GM12878 (cell line): ENCODE data around the gene C19orf44.

ENCODE experiments used
- CTCF ChIP-seq, 3 experiments: IDR thresholded peaks in 2 of 3; conservative IDR thresholded peaks in 1 of 3; 2 replicates each; pipeline ENCODE4 v1.5.1; 2011; ENCODE audit warnings: low read depth in 3 of 3, low read length in 3 of 3, mild to moderate bottlenecking in 3 of 3, control low read depth in 2 of 3, moderate library complexity in 2 of 3, inconsistent platforms in 1 of 3, mixed read lengths in 1 of 3; ENCODE audit not compliant: control insufficient read depth in 2 of 3, insufficient read depth in 1 of 3; ENCODE audit errors: extremely low read depth in 1 of 3
- POLR2AphosphoS5 ChIP-seq: IDR thresholded peaks from 2 replicates; pipeline ENCODE4 v1.6.1; 2011; ENCODE audit warnings: mild to moderate bottlenecking, low read length, inconsistent platforms
- RAD21 ChIP-seq: IDR thresholded peaks from 2 replicates; pipeline ENCODE4 v1.6.1; 2011; ENCODE audit warnings: mild to moderate bottlenecking, low read depth, low read length, moderate library complexity; ENCODE audit not compliant: insufficient read depth
- RCOR1 ChIP-seq: conservative IDR thresholded peaks from 2 replicates; pipeline ENCODE4 v1.6.1; 2012; ENCODE audit warnings: low read depth, low read length, improper control_type of control experiment
- REST ChIP-seq: IDR thresholded peaks from 2 replicates; pipeline ENCODE4 v1.6.1; 2012; ENCODE audit warnings: mild to moderate bottlenecking, low read depth, low read length
- SMC3 ChIP-seq: IDR thresholded peaks from 2 replicates; pipeline ENCODE4 v1.6.1; 2011; ENCODE audit warnings: low read length, improper control_type of control experiment, borderline replicate concordance
- SP1 ChIP-seq: IDR thresholded peaks from one replicate; pipeline ENCODE4 v1.6.1; 2011; ENCODE audit warnings: low read depth, low read length
- STAT3 ChIP-seq: IDR thresholded peaks from 2 replicates; pipeline ENCODE4 v1.6.1; 2011; ENCODE audit warnings: low read depth, low read length, improper control_type of control experiment
- TAF1 ChIP-seq: IDR thresholded peaks from 2 replicates; pipeline ENCODE4 v1.6.1; 2011; ENCODE audit warnings: mild to moderate bottlenecking, low read depth, low read length, borderline replicate concordance
- TCF12 ChIP-seq: IDR thresholded peaks from 2 replicates; pipeline ENCODE4 v1.6.1; 2011; ENCODE audit warnings: low read depth, mild to moderate bottlenecking, low read length
- TF ChIP-seq, protein P1 (sequence below): IDR thresholded peaks from 2 replicates; pipeline ENCODE4 v1.6.1; 2011; ENCODE audit warnings: low read depth, low read length, improper control_type of control experiment, borderline replicate concordance
- TF ChIP-seq, protein P2 (sequence below): IDR thresholded peaks from 2 replicates; pipeline ENCODE4 v1.6.1; 2011; ENCODE audit warnings: low read depth, mild to moderate bottlenecking, low read length, moderate library complexity, borderline replicate concordance; ENCODE audit errors: extremely low read depth
- TF ChIP-seq, protein P3 (sequence below): IDR thresholded peaks from 2 replicates; pipeline ENCODE4 v1.6.1; 2012; ENCODE audit warnings: low read depth, low read length, improper control_type of control experiment

GRCh38 chr19:16540948-16541347 is 44.8 kb downstream of the C19orf44 start:
- TF ChIP-seq CTCF (IDR thresholded peaks at IDR 0.05 in 2 of 3, conservative IDR thresholded peaks at IDR 0.05 in 1 of 3; ENCODE audit: control insufficient read depth in 2 of 3, extremely low read depth in 1 of 3, insufficient read depth in 1 of 3, low read depth in 3 of 3, low read length in 3 of 3), result no peak
- no peak for TF ChIP-seq SP1
- no peak for TF ChIP-seq TAF1
- TF ChIP-seq SMC3, result no peak
- TF ChIP-seq, protein P1, sequence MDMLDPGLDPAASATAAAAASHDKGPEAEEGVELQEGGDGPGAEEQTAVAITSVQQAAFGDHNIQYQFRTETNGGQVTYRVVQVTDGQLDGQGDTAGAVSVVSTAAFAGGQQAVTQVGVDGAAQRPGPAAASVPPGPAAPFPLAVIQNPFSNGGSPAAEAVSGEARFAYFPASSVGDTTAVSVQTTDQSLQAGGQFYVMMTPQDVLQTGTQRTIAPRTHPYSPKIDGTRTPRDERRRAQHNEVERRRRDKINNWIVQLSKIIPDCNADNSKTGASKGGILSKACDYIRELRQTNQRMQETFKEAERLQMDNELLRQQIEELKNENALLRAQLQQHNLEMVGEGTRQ, result no peak
- TF ChIP-seq POLR2AphosphoS5, result no peak
- TF ChIP-seq TCF12, result no peak
- TF ChIP-seq RAD21, result no peak
- TF ChIP-seq, protein P2, sequence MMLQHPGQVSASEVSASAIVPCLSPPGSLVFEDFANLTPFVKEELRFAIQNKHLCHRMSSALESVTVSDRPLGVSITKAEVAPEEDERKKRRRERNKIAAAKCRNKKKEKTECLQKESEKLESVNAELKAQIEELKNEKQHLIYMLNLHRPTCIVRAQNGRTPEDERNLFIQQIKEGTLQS, result no peak
- no peak for TF ChIP-seq RCOR1
- no peak for TF ChIP-seq STAT3
- TF ChIP-seq REST, result no peak
- TF ChIP-seq, protein P3, sequence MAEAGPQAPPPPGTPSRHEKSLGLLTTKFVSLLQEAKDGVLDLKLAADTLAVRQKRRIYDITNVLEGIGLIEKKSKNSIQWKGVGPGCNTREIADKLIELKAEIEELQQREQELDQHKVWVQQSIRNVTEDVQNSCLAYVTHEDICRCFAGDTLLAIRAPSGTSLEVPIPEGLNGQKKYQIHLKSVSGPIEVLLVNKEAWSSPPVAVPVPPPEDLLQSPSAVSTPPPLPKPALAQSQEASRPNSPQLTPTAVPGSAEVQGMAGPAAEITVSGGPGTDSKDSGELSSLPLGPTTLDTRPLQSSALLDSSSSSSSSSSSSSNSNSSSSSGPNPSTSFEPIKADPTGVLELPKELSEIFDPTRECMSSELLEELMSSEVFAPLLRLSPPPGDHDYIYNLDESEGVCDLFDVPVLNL, result no peak
